Activated CD4-positive, CD25-positive, alpha-beta regulatory T cell treated with anti-CD3 and anti-CD28 coated beads, Interleukin-2, amount 50 U/mL, for 16 hours (primary cell): ENCODE results near the gene NAIF1.
"Not testable (repeated sequence)": the region's sequence is repeated elsewhere in the genome, so short reads cannot be mapped to it uniquely, and the experiment has no call there.

Source experiments
- DNase-seq: peaks from one replicate; pipeline ENCODE4 v3.0.0-alpha.2; 2020; ENCODE audit warnings: low read depth, low spot score

The NAIF1 gene

GRCh38 chr9:128087262-128087661 lies 20.1 kb upstream of the NAIF1 start:
- no peak for DNase-seq

DNA sequence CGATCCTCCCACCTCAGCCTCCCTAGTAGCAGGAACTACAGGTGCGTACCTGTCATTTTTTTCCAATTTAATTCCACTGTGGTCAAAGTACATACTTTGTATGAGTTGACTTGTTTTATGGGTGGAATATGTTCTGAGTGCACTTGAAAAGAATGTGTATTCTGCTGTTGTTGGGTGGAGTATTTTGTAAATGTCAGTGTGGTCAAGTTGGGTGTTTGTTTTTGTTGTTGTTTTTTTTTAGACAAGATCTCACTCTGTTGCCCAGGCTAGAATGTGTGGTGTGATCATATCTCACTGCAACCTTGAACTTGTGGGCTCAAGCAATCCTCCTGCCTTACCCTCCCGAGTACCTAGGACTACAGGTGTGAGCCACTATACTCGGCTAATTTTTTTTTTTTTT lies 18.8 kb upstream of the NAIF1 start:
- DNase-seq, result no peak

DNA sequence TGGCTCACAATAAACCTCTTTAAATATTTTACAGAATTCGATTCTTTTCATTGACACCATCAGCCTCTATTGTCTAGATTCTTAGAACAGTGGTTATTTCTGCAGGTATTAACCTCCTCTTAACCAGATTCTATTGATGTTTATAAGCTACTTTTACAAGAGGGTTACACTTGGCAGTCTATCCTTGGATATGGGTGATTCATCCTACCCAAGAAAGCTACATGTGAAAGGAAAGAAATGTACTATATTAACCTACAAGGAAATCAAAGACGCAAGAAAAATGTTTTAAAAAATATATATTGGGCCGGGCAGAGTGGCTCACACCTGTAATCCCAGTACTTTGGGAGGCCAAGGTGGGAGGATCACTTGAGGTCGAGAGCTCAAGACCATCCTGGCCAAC lies 17.6 kb upstream of the NAIF1 start:
- no peak for DNase-seq

DNA sequence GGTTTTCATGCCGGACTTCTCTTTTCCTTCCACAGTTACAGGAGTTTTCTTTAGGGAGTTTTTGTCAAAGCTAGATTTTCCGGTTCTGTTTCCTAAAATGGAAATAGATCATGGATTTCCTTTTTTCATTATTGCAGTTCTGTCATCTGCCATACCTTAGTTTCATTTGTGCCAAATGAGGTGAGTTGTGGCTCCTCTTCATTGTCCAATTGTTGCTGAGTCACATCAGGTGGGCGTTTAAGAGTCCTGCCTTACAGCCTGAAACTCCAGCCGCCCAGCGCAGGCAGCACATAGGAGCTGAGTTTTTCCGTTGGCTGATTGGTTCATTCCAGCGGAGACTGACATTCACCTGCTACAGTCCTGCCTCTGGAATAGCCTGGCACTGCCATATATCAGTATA lies 15.0 kb upstream of the NAIF1 start:
- DNase-seq, result no peak

GRCh38 chr9:128081056-128081455 lies 13.9 kb upstream of the NAIF1 start:
- DNase-seq, result no peak

DNA sequence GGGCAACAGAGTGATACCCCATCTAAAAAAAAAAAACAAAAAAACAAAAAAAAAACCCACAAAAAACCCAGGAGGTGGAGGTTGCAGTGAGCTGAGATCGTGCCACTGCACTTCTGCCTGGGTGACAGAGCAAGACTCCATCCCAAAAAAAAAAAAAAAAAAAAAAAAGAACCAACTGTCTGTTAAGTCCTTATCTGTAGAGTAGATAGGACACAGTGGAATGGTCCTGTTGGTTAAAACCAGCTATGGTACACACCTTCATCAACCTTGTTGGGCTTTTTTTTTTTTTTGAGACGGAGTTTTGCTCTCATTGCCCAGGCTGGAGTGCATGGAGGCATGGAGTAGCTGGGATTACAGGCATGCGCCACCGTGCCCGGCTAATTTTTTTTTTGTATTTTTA lies 13.1 kb upstream of the NAIF1 start:
- no peak for DNase-seq

DNA sequence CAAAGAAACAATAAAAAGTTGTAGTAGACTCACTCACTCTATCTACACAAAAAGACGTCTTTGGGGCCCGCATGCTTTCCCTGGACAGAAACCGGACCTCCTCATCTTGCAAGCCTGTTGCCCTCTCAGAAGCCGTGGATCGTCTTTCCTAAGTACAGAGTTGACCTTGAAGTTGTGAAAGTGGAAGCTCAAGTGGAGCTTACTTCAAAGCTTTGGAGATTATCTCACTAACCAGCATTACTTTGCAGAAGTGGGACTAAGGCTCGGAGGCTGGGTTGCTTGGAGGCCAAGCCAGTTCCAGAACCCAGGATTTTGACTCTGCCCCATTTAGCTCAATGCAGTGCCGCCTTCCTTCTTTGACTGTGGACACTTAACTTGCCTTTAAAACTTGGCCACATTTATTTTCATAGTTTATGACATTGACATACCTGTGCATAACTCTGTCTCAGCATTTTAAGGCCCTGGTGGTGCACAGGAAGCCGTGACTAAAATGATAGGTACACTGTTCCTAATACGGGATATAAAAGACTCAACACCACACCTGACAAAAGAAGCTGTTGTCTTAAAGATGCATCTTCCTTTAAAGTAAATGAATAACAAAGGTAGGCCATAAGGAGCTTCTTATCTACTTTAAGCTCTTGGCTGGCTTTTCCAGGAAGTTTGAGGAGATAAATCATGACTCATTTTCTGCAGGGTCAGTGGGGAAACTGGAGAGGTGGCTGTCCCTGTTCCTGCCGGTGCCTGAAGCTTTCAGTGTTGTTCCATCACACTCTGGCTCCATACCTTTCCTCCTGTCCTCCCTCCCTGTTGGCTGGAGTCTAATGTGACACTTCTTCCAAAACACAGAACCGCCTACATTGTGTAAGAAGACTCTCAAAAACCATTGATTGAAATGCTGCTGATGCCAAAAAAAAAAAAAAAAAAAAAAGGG lies 11.6 kb upstream of the NAIF1 start:
- no peak for DNase-seq

DNA sequence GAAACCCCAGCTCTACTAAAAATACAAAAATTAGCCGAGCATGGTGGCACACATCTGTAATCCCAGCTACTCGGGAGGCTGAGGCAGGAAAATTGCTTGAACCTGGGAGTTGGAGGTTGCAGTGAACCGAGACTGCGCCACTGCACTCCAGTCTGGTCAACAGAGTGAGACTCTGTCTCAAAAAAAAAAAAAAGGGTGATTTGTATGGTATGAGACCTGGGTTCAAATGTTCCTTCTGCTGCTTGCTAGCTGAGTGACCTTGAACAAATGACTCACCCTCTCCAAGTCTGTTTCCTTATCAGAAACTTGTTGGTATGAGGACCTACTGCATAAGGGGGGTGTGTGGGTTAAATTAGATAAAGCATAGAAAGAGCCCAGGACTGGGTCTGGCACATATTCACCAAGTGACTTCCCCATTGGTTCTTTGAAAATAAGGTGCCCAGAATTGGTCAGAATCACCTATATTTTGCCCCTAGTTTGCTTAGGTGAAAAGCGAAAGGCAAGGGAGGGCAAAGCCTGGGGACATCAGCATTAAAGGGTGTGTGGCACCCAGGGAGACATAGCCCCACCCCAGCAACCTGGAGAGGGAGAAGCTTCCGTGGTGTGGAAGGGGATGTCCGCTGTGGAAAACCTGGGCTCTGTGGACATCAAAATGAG lies 10.9 kb upstream of the NAIF1 start:
- DNase-seq, result no peak

- DNase-seq, result no peak
Measured at GRCh38 chr9:128073253-128073886, 6.2 kb upstream of the NAIF1 start.

GRCh38 chr9:128072144-128073021 lies 5.3 kb upstream of the NAIF1 start:
- DNase-seq, result no peak

GRCh38 chr9:128071475-128071874 lies 4.4 kb upstream of the NAIF1 start:
- DNase-seq, result not testable (repeated sequence)

DNA sequence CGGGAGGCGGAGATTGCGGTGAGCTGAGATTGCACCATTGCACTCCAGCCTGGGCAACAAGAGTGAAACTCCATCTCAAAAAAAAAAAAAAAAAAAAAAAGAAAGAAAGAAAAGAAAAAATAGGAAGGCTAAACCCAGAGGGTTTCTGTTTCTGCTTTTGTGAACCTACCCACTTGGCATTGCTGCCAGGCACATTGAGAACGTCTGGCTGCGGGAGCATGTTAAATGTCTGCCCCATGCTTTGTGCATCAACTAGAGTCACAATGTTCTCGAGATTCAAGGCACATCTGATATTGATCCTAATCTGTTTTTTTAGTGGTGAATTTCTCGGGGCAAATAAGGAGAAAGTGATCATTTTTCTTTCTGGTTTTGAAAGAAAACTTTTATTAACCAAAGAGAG lies 3.8 kb upstream of the NAIF1 start:
- no peak for DNase-seq

- no peak for DNase-seq
Measured at GRCh38 chr9:128068386-128069205, 1.5 kb upstream of the NAIF1 start.

- DNase-seq, result peak; percentile 99
Measured at GRCh38 chr9:128067645-128068385, 695 bp upstream of the NAIF1 start, which contains the start of gene SLC25A25. SLC25A25 (plus strand) TSS chr9:128068232; CDS start chr9:128068320, 88 bp downstream.

GRCh38 chr9:128065907-128066712 lies 1.0 kb downstream of the NAIF1 start:
- DNase-seq, result no peak

DNA sequence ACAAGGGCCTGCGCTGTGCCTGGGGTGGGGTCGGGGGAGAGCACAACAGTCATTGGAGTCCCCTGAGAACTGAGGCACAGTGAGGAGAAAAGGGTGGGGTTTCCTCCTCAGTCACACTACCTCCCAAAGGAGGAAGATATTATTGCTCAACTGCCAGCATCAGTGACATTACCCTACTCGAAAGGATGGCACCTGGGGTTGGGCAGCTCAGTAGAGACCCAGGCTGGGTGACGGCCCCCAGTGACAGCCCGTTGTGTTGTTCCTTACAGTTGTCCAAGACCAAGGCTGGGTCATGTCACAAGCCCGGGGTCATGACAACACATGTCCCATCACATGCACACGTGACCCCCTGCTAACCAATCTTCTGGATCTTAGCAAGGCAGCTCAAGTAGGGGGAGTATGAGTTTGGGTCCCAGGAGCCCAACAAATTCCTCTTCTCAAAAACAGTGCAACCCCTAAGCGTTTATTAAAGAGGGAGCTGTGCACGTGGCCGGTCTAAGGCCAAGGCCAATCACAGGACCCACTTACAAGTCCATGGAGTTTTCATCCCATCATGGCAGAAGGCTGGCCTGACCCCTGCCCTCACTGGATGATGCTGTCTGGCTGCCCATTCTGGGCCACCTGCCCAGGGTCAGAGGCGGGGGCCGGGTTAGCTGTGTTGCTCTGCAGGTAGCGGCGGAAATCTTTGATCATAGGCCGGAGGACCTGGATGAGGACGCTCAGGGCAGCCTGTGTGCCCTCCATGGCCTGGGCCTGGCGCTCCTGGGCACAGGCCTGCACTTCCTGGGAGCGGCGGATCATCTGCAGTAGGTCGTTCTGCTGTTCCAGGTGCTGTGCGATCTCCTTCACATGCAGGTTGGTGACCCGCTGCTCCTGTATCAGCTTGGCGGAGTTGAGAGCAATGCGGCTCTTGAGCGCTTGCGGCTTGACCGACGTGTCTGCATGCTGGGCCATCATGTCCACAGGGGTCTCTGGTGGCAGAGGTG lies 4.0 kb downstream of the NAIF1 start:
- no peak for DNase-seq

DNA sequence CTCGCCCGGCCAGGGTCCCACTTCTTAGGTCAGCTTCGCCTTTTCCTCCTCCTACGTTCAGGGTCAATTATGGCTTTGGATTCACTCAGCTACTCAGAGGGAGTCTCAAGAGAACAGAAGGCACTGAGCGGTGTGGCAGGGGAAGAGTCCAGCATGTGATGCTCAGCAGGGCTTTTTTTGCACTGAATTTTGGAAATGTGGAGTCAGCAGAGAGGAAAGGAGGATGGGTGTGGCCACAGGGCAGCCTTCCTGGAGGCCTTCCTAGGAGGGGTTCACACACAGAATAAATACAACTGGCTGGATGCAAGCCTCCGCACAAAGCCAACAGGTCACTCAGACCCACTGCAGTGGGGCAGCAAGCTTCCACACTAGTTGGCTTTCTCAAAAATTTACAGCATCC lies 4.8 kb downstream of the NAIF1 start:
- DNase-seq, result no peak
